HepG2 (cell line): Measurements from ENCODE around the gene RPL34. TPM values are rescaled to one million over a fixed set of nuclear protein-coding genes. Genes with fewer than 3 reads are reported as not detected.

Source experiments
- AGO1 ChIP-seq: fragments of 200-400 bp; formaldehyde crosslinking; IDR thresholded peaks from 2 replicates; pipeline ENCODE4 v1.6.1; 2017; ENCODE audit warnings: mild to moderate bottlenecking, low read depth, low read length, moderate library complexity; ENCODE audit not compliant: poor library complexity, severe bottlenecking
- KDM1A ChIP-seq: IDR thresholded peaks from 2 replicates; pipeline ENCODE4 v1.6.1; 2016; ENCODE audit warnings: missing compliant biosample characterization
- KIAA2018 ChIP-seq: sonication (generic); formaldehyde crosslinking; IDR thresholded peaks from 2 replicates; pipeline ENCODE4 v1.5.0; 2020; ENCODE audit warnings: mild to moderate bottlenecking, missing genetic modification reagents, borderline replicate concordance
- MAFK ChIP-seq, 2 experiments: IDR thresholded peaks in 1 of 2; conservative IDR thresholded peaks in 1 of 2; 2 replicates each; pipeline ENCODE4 v1.6.1; 2011; ENCODE audit warnings: improper control_type of control experiment in 2 of 2, low read length in 2 of 2
- NCOR1 ChIP-seq: fragments of 200-600 bp; sonication (generic); IDR thresholded peaks from 2 replicates; pipeline ENCODE4 v1.7.0; 2017; ENCODE audit warnings: antibody characterized with exemption, low read length, borderline replicate concordance
- PHF8 ChIP-seq: sonication (generic); formaldehyde crosslinking; IDR thresholded peaks from 2 replicates; pipeline ENCODE4 v1.5.0; 2020; ENCODE audit warnings: missing genetic modification reagents
- POLR2A ChIP-seq, 2 experiments: IDR thresholded peaks; 2 replicates each; pipeline ENCODE4 v1.6.1; 2011; ENCODE audit warnings: low read depth in 2 of 2, low read length in 2 of 2, mild to moderate bottlenecking in 1 of 2, moderate library complexity in 1 of 2; ENCODE audit not compliant: insufficient read depth in 1 of 2
- REL ChIP-seq: sonication (generic); formaldehyde crosslinking; conservative IDR thresholded peaks from 2 replicates; pipeline ENCODE4 v1.8.0; 2022; ENCODE audit warnings: mild to moderate bottlenecking, missing genetic modification reagents, moderate library complexity
- THAP9 ChIP-seq: sonication (generic); formaldehyde crosslinking; IDR thresholded peaks from 2 replicates; pipeline ENCODE4; 2020; ENCODE audit warnings: missing genetic modification reagents, mild to moderate bottlenecking, borderline replicate concordance
- ZFP41 ChIP-seq: sonication (generic); formaldehyde crosslinking; IDR thresholded peaks from 2 replicates; pipeline ENCODE4 v1.4.0; 2020; ENCODE audit warnings: mild to moderate bottlenecking, missing genetic modification reagents, borderline replicate concordance
- ZFP62 ChIP-seq: sonication (generic); formaldehyde crosslinking; IDR thresholded peaks from 2 replicates; pipeline ENCODE4 v1.4.0; 2020; ENCODE audit warnings: missing genetic modification reagents
- ZIK1 ChIP-seq: sonication (generic); formaldehyde crosslinking; IDR thresholded peaks from 2 replicates; pipeline ENCODE4 v1.5.0; 2020; ENCODE audit warnings: mild to moderate bottlenecking, low read depth, missing genetic modification reagents, borderline replicate concordance
- ZNF10 ChIP-seq: sonication (generic); formaldehyde crosslinking; IDR thresholded peaks from 2 replicates; pipeline ENCODE4 v1.4.0; 2020; ENCODE audit warnings: mild to moderate bottlenecking, low read depth, missing genetic modification reagents, borderline replicate concordance
- ZNF253 ChIP-seq: sonication (generic); formaldehyde crosslinking; IDR thresholded peaks from 2 replicates; pipeline ENCODE4 v1.8.0; 2022; ENCODE audit warnings: mild to moderate bottlenecking, missing genetic modification reagents, borderline replicate concordance
- ZNF33B ChIP-seq: sonication (generic); formaldehyde crosslinking; IDR thresholded peaks from 2 replicates; pipeline ENCODE4 v1.5.1; 2020; ENCODE audit warnings: mild to moderate bottlenecking, missing genetic modification reagents
- ZNF460 ChIP-seq: sonication (generic); formaldehyde crosslinking; IDR thresholded peaks from 2 replicates; pipeline ENCODE4 v1.5.1; 2020; ENCODE audit warnings: missing genetic modification reagents, mild to moderate bottlenecking, borderline replicate concordance
- ZNF629 ChIP-seq: sonication (generic); formaldehyde crosslinking; conservative IDR thresholded peaks from 2 replicates; pipeline ENCODE4 v1.5.0; 2020; ENCODE audit warnings: missing genetic modification reagents
- ZNF644 ChIP-seq: IDR thresholded peaks from 2 replicates; pipeline ENCODE4 v1.6.1; 2016; ENCODE audit warnings: low read depth
- ZNF746 ChIP-seq: sonication (generic); formaldehyde crosslinking; IDR thresholded peaks from 2 replicates; pipeline ENCODE4 v1.8.0; 2022; ENCODE audit warnings: mild to moderate bottlenecking, missing genetic modification reagents
- ZNF772 ChIP-seq: sonication (generic); formaldehyde crosslinking; IDR thresholded peaks from 2 replicates; pipeline ENCODE4 v1.5.0; 2020; ENCODE audit warnings: mild to moderate bottlenecking, missing genetic modification reagents
- ZNF788 ChIP-seq: sonication (generic); formaldehyde crosslinking; IDR thresholded peaks from 2 replicates; pipeline ENCODE4 v1.5.0; 2020; ENCODE audit warnings: mild to moderate bottlenecking, missing genetic modification reagents, borderline replicate concordance
- ZNF850 ChIP-seq: sonication (generic); formaldehyde crosslinking; conservative IDR thresholded peaks from 2 replicates; pipeline ENCODE4 v1.9.0; 2021; ENCODE audit warnings: mild to moderate bottlenecking, missing genetic modification reagents
- polyA plus RNA-seq, 8 experiments: library from polyadenylated mRNA; depleted of rRNA in 3 of 8; stranded (reverse) in 7 of 8; unstranded in 1 of 8; fragments of >200 nt; fragmentation: Illumina TruSeq in 4 of 8; extraction: Trizol in 4 of 8; gene quantifications; 2 replicates each; pipeline versions ENCODE4 v1.2.1 to v1.2.3, GENCODE V29; 2011 to 2016; ENCODE audit warnings: low read depth in 4 of 8, missing spikeins in 1 of 8, mixed read lengths in 1 of 8; ENCODE audit not compliant: insufficient read depth in 1 of 8
- total RNA-seq, 5 experiments: library from RNA; depleted of rRNA; stranded (reverse); fragments of >200 nt; fragmentation: Illumina TruSeq; extraction: Trizol; gene quantifications; 2 replicates each; pipeline ENCODE4 v1.2.3, GENCODE V29; 2016; ENCODE audit warnings: low read depth in 1 of 5

The RPL34 gene
- total and polyA plus RNA-seq, 2 of the 13 experiments (the other 11 are each of a cell fraction or from before 2014, with no cell fraction given) = 2,235 to 3,985 TPM

- TF ChIP-seq THAP9 (CRISPR knock-in tag) = no peak
- no peak for TF ChIP-seq REL (CRISPR knock-in tag)
- TF ChIP-seq ZFP41 (CRISPR knock-in tag) = no peak
- no peak for TF ChIP-seq ZNF788 (CRISPR knock-in tag)
- no peak for TF ChIP-seq NCOR1
- TF ChIP-seq ZNF253 (CRISPR knock-in tag) = no peak
- TF ChIP-seq ZFP62 (CRISPR knock-in tag) = no peak
- no peak for TF ChIP-seq ZIK1
- TF ChIP-seq ZNF460 = no peak; the same call in 1 of the 2 replicates
- no peak for TF ChIP-seq ZNF850 (CRISPR knock-in tag)
- TF ChIP-seq PHF8 (CRISPR knock-in tag) = no peak
- TF ChIP-seq ZNF33B (CRISPR knock-in tag) = no peak
- no peak for TF ChIP-seq MAFK (conservative IDR thresholded peaks at IDR 0.05 in 1 of 2, IDR thresholded peaks at IDR 0.05 in 1 of 2; ENCODE audit: low read length in 2 of 2)
- peak; percentile 69; the same call in 1 of the 2 replicates for TF ChIP-seq ZNF644
- TF ChIP-seq ZNF629 (CRISPR knock-in tag) = no peak
- peak; percentile 87; the same call in 1 of the 2 replicates for TF ChIP-seq KDM1A (CRISPR knock-in tag)
- TF ChIP-seq ZNF772 (CRISPR knock-in tag) = no peak
- TF ChIP-seq AGO1 = no peak
- TF ChIP-seq ZNF746 (CRISPR knock-in tag) = no peak
- TF ChIP-seq KIAA2018 (CRISPR knock-in tag) = no peak
- no peak for TF ChIP-seq ZNF10 (CRISPR knock-in tag)
- no peak for TF ChIP-seq POLR2A (IDR thresholded peaks at IDR 0.05; ENCODE audit: insufficient read depth in 1 of 2, low read depth in 2 of 2, low read length in 2 of 2)
Observed at GRCh38 chr4:108592674-108592986, 27.7 kb upstream of the RPL34 start (continued).
